Trophoblast cell (in vitro differentiated cells and primary cell): ENCODE measurements around the gene CCR6.
"Not testable (repeated sequence)": the region's sequence is repeated elsewhere in the genome, so short reads cannot be mapped to it uniquely, and the experiment has no call there.

ENCODE experiments used
- DNase-seq, 2 donors: peaks; one replicate each; pipeline ENCODE4 v3.0.0-alpha.2; 2016
- H2AFZ ChIP-seq: 2 replicates; pipeline ENCODE4 v1.6.1; 2013; ENCODE audit warnings: low read length, moderate library complexity, mild to moderate bottlenecking; ENCODE audit not compliant: insufficient read depth, poor library complexity
- H2AK5ac ChIP-seq: 2 replicates; pipeline ENCODE4 v1.6.1; 2013; ENCODE audit warnings: mild to moderate bottlenecking, low read length
- H2BK120ac ChIP-seq: 2 replicates; pipeline ENCODE4 v1.6.1; 2013; ENCODE audit warnings: low read length, mild to moderate bottlenecking, moderate library complexity; ENCODE audit not compliant: insufficient read depth, poor library complexity
- H2BK12ac ChIP-seq: 2 replicates; pipeline ENCODE4 v1.6.1; 2013; ENCODE audit warnings: mild to moderate bottlenecking, low read length, moderate library complexity
- H2BK5ac ChIP-seq: 2 replicates; pipeline ENCODE4 v1.6.1; 2013; ENCODE audit warnings: low read length, low read depth, moderate library complexity, mild to moderate bottlenecking; ENCODE audit not compliant: poor library complexity
- H3K14ac ChIP-seq: 2 replicates; pipeline ENCODE4 v1.6.1; 2013; ENCODE audit warnings: mild to moderate bottlenecking, low read length
- H3K18ac ChIP-seq: 2 replicates; pipeline ENCODE4 v1.6.1; 2013; ENCODE audit warnings: mild to moderate bottlenecking, low read length
- H3K23ac ChIP-seq: 2 replicates; pipeline ENCODE4 v1.6.1; 2013; ENCODE audit warnings: low read length
- H3K27ac ChIP-seq: 2 replicates; pipeline ENCODE4 v1.5.1; 2013; ENCODE audit warnings: low read depth, mild to moderate bottlenecking, inconsistent platforms, low read length, moderate library complexity
- H3K27me3 ChIP-seq: 2 replicates; pipeline ENCODE4 v1.6.1; 2013; ENCODE audit warnings: inconsistent platforms, mild to moderate bottlenecking, low read length, moderate library complexity; ENCODE audit not compliant: insufficient read depth
- H3K36me3 ChIP-seq, 2 experiments: 1 replicate in 1 of 2; 2 replicates in 1 of 2; pipeline ENCODE4 v1.6.1; 2013; ENCODE audit warnings: low read length in 2 of 2, mild to moderate bottlenecking in 2 of 2, moderate library complexity in 1 of 2; ENCODE audit not compliant: insufficient read depth in 2 of 2, control insufficient read depth in 1 of 2
- H3K4ac ChIP-seq: 2 replicates; pipeline ENCODE4 v1.6.1; 2013; ENCODE audit warnings: low read depth, mild to moderate bottlenecking, low read length, moderate library complexity
- H3K4me1 ChIP-seq, 2 experiments: 1 replicate in 1 of 2; 2 replicates in 1 of 2; pipeline ENCODE4 v1.6.1; 2013; ENCODE audit warnings: low read length in 2 of 2, mild to moderate bottlenecking in 2 of 2, moderate library complexity in 1 of 2; ENCODE audit not compliant: insufficient read depth in 2 of 2, control insufficient read depth in 1 of 2
- H3K4me2 ChIP-seq: 2 replicates; pipeline ENCODE4 v1.6.1; 2013; ENCODE audit warnings: inconsistent platforms, mild to moderate bottlenecking, low read length, moderate library complexity
- H3K4me3 ChIP-seq: 2 replicates; pipeline ENCODE4 v1.5.1; 2013; ENCODE audit warnings: mild to moderate bottlenecking, low read depth, low read length, inconsistent platforms
- H3K79me1 ChIP-seq: one replicate; pipeline ENCODE4 v1.6.1; 2013; ENCODE audit warnings: low read length
- H3K79me2 ChIP-seq: 2 replicates; pipeline ENCODE4 v1.6.1; 2013; ENCODE audit warnings: low read length, mild to moderate bottlenecking; ENCODE audit not compliant: control insufficient read depth, insufficient read depth, poor library complexity
- H3K9ac ChIP-seq: 2 replicates; pipeline ENCODE4 v1.6.1; 2013; ENCODE audit warnings: mild to moderate bottlenecking, low read length
- H3K9me3 ChIP-seq: 2 replicates; pipeline ENCODE4 v1.6.1; 2013; ENCODE audit warnings: low read depth, mild to moderate bottlenecking, control low read depth, inconsistent platforms, low read length; ENCODE audit not compliant: insufficient read depth
- H4K12ac ChIP-seq: 2 replicates; pipeline ENCODE4 v1.6.1; 2013; ENCODE audit warnings: low read depth, mild to moderate bottlenecking, low read length, moderate library complexity
- H4K8ac ChIP-seq: 2 replicates; pipeline ENCODE4 v1.6.1; 2013; ENCODE audit warnings: low read depth, mild to moderate bottlenecking, low read length, moderate library complexity
- H4K91ac ChIP-seq: one replicate; pipeline ENCODE4 v1.6.1; 2013; ENCODE audit warnings: low read depth, mild to moderate bottlenecking, low read length, moderate library complexity
- WGBS: extraction: QIAGEN DNeasy Blood & Tissue Kit; methylation state at CpG from one replicate; pipeline ENCODE4 v1.1.7; 2013; ENCODE audit warnings: missing lambda C conversion rate; ENCODE audit not compliant: insufficient read length, insufficient coverage; ENCODE audit errors: extremely low coverage; 5-methylcytosine and 5-hydroxymethylcytosine counted together

The CCR6 gene

DNA sequence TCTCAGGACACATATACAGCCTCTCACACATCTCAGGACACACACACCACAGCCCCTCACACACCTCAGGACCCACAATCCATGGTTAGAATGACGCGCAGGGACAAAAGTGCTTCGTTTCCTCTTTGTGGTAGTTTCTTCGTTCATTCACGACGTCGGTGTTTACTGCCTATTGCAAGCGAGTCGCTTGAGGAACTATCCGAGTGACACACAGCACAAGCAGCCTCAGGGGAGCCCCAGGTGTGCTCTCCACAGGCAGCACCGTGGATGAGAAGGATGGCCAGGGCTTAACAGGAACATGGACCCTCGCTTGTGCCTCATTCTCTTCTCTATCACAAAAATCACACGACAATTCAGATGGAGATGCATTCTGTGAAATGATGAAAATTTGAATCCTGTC lies 47.0 kb downstream of the CCR6 start:
- H4K8ac ChIP-seq, H3K36me3 ChIP-seq, H3K4ac ChIP-seq, H2BK12ac ChIP-seq, H3K9ac ChIP-seq, H3K27me3 ChIP-seq, H2AK5ac ChIP-seq, H3K14ac ChIP-seq, H3K18ac ChIP-seq, H3K4me3 ChIP-seq, H3K9me3 ChIP-seq, H2BK5ac ChIP-seq, H3K4me1 ChIP-seq, H3K23ac ChIP-seq, DNase-seq, H3K4me2 ChIP-seq, H4K12ac ChIP-seq, H3K79me1 ChIP-seq, H3K27ac ChIP-seq, H4K91ac ChIP-seq, H2AFZ ChIP-seq, H2BK120ac ChIP-seq, H3K79me2 ChIP-seq: not testable (repeated sequence)
- no CpG with 5 or more reads among the region's 13 CpGs for WGBS

DNA sequence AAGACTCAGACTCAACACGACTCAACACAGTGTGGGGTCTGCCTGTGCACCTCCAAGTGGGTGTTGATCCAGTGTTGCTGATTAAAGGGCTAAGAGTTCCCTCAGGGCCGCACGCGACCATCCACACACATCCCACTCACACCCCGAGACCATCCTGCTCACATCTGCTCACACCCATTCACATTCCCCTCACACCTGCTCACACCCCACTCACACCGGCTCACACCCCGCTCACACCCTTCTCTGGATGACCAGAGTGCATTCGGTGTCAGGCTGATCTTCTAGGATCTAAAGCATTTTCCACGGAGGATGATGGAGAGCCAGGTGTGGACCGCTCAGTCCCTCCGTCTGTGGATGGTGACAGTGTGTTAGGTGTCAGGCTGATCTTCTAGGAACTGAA lies 48.4 kb downstream of the CCR6 start:
- not testable (repeated sequence) for H3K9ac ChIP-seq, H2BK5ac ChIP-seq, H3K36me3 ChIP-seq, H3K4ac ChIP-seq, H2BK120ac ChIP-seq, H3K14ac ChIP-seq, H3K18ac ChIP-seq, H3K79me2 ChIP-seq, H4K8ac ChIP-seq, H3K4me2 ChIP-seq, H4K12ac ChIP-seq, H3K27me3 ChIP-seq, H3K4me3 ChIP-seq, H3K23ac ChIP-seq, H3K27ac ChIP-seq, DNase-seq, H3K79me1 ChIP-seq, H2AK5ac ChIP-seq, H3K9me3 ChIP-seq, H2AFZ ChIP-seq, H4K91ac ChIP-seq, H3K4me1 ChIP-seq, H2BK12ac ChIP-seq
- no CpG with 5 or more reads among the region's 11 CpGs for WGBS

DNA sequence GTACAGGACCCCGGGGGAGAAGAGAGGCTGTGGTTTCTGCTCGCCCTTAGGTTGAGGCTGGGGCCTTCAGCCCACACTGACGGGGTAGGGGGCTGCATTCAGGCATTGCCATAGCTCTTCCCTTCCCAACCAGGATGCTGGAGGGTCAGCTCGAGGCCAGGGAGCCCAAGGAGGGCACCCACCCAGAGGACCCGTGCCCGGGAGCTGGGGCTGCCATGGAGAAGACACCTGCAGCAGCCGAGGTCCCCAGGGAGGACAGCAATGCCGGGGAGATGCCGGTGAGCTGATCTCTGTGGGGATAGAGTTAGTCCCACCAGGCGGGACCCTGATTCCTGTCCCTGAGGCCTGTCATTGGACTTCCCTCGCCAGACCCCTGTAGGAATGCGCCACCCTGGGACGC lies 49.1 kb downstream of the CCR6 start:
- WGBS, result no CpG with 5 or more reads among the region's 13 CpGs
- not testable (repeated sequence) for H3K4me3 ChIP-seq

DNA sequence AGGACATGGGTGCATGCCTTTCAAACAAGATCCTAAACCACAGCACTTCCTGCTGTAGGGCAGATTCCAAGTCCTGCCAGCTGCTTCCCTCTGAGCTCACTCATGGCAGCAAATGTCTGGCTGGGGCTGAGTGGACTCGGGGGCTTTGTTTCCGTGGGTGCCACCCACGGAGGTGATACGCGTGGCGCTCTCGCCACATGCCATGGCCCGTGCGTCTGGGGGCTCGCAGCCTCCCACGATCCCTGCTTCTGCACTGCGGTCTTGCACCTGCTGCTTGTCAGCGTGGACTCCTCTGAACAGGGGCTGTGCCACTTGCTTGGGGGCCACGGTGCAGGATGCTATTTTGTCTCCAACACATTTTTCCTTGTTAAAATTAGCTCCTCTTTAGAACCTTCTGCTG lies 54.4 kb downstream of the CCR6 start:
- not testable (repeated sequence) for H2BK12ac ChIP-seq, H3K9me3 ChIP-seq, H3K79me1 ChIP-seq, H3K27ac ChIP-seq, H3K18ac ChIP-seq, H2AFZ ChIP-seq, DNase-seq, H3K36me3 ChIP-seq, H4K8ac ChIP-seq, H3K79me2 ChIP-seq, H2AK5ac ChIP-seq, H4K12ac ChIP-seq, H2BK120ac ChIP-seq, H3K4me1 ChIP-seq, H2BK5ac ChIP-seq, H3K4ac ChIP-seq, H3K4me3 ChIP-seq, H3K4me2 ChIP-seq, H4K91ac ChIP-seq, H3K9ac ChIP-seq, H3K27me3 ChIP-seq, H3K14ac ChIP-seq, H3K23ac ChIP-seq
- WGBS, result no CpG with 5 or more reads among the region's 14 CpGs

More for the DNA sequence above, 49.1 kb downstream of the CCR6 start:
- not testable (repeated sequence) for H4K8ac ChIP-seq, H3K4ac ChIP-seq, H3K23ac ChIP-seq, H2AK5ac ChIP-seq, H3K27me3 ChIP-seq, H3K4me1 ChIP-seq, H2BK5ac ChIP-seq, H2BK120ac ChIP-seq, H3K27ac ChIP-seq, H3K4me2 ChIP-seq, H3K36me3 ChIP-seq, H3K79me1 ChIP-seq, H2AFZ ChIP-seq, H4K12ac ChIP-seq, H2BK12ac ChIP-seq, H3K18ac ChIP-seq, H3K9me3 ChIP-seq, H3K14ac ChIP-seq, H4K91ac ChIP-seq, H3K9ac ChIP-seq, DNase-seq, H3K79me2 ChIP-seq
